HepG2 (cell line): ENCODE data around the gene SEMA3G. TPM values are rescaled to one million over a fixed set of nuclear protein-coding genes. Genes with fewer than 3 reads are reported as not detected.

Source experiments
- AGO1 ChIP-seq: fragments of 200-400 bp; formaldehyde crosslinking; IDR thresholded peaks from 2 replicates; pipeline ENCODE4 v1.6.1; 2017; ENCODE audit warnings: mild to moderate bottlenecking, low read depth, low read length, moderate library complexity; ENCODE audit not compliant: poor library complexity, severe bottlenecking
- ATF1 ChIP-seq: IDR thresholded peaks from 2 replicates; pipeline ENCODE4 v1.6.1; 2016; ENCODE audit warnings: mild to moderate bottlenecking, control low read depth
- CENPT ChIP-seq: sonication (generic); formaldehyde crosslinking; IDR thresholded peaks from 2 replicates; pipeline ENCODE4 v1.8.0; 2022; ENCODE audit warnings: low read depth, mild to moderate bottlenecking, moderate library complexity, missing genetic modification reagents
- HDAC1 ChIP-seq: sonication (generic); formaldehyde crosslinking; IDR thresholded peaks from 2 replicates; pipeline ENCODE4 v1.5.1; 2020; ENCODE audit warnings: mild to moderate bottlenecking, missing genetic modification reagents
- HHEX ChIP-seq: IDR thresholded peaks from 2 replicates; pipeline ENCODE4 v1.6.1; 2016; ENCODE audit warnings: control low read depth
- PAF1 ChIP-seq: IDR thresholded peaks from 2 replicates; pipeline ENCODE4 v1.6.1; 2016; ENCODE audit warnings: missing genetic modification reagents, missing compliant biosample characterization
- PHF21A ChIP-seq: sonication (generic); formaldehyde crosslinking; IDR thresholded peaks from 2 replicates; pipeline ENCODE4 v1.5.0; 2020; ENCODE audit warnings: mild to moderate bottlenecking, missing genetic modification reagents
- RAD21 ChIP-seq: fragments of 450-650 bp; formaldehyde crosslinking; IDR thresholded peaks from 2 replicates; pipeline ENCODE4 v1.5.0; 2020; ENCODE audit warnings: mild to moderate bottlenecking
- REL ChIP-seq: sonication (generic); formaldehyde crosslinking; conservative IDR thresholded peaks from 2 replicates; pipeline ENCODE4 v1.8.0; 2022; ENCODE audit warnings: mild to moderate bottlenecking, missing genetic modification reagents, moderate library complexity
- SNAI1 ChIP-seq: sonication (generic); formaldehyde crosslinking; IDR thresholded peaks from 2 replicates; pipeline ENCODE4 v1.5.0; 2020; ENCODE audit warnings: mild to moderate bottlenecking, missing genetic modification reagents, borderline replicate concordance
- TEAD2 ChIP-seq: sonication (generic); formaldehyde crosslinking; IDR thresholded peaks from 2 replicates; pipeline ENCODE4 v1.9.0; 2021; ENCODE audit warnings: missing genetic modification reagents
- ZNF446 ChIP-seq: sonication (generic); formaldehyde crosslinking; IDR thresholded peaks from 2 replicates; pipeline ENCODE4 v1.5.0; 2020; ENCODE audit warnings: mild to moderate bottlenecking, missing genetic modification reagents
- ZNF552 ChIP-seq: sonication (generic); formaldehyde crosslinking; IDR thresholded peaks from 2 replicates; pipeline ENCODE4 v1.9.0; 2022; ENCODE audit warnings: missing genetic modification reagents, mild to moderate bottlenecking, borderline replicate concordance
- ZNF749 ChIP-seq: sonication (generic); formaldehyde crosslinking; IDR thresholded peaks from 2 replicates; pipeline ENCODE4 v1.8.0; 2022; ENCODE audit warnings: mild to moderate bottlenecking, missing genetic modification reagents, moderate library complexity, borderline replicate concordance
- polyA plus RNA-seq, 8 experiments: library from polyadenylated mRNA; depleted of rRNA in 3 of 8; stranded (reverse) in 7 of 8; unstranded in 1 of 8; fragments of >200 nt; fragmentation: Illumina TruSeq in 4 of 8; extraction: Trizol in 4 of 8; gene quantifications; 2 replicates each; pipeline versions ENCODE4 v1.2.1 to v1.2.3, GENCODE V29; 2011 to 2016; ENCODE audit warnings: low read depth in 4 of 8, missing spikeins in 1 of 8, mixed read lengths in 1 of 8; ENCODE audit not compliant: insufficient read depth in 1 of 8
- total RNA-seq, 5 experiments: library from RNA; depleted of rRNA; stranded (reverse); fragments of >200 nt; fragmentation: Illumina TruSeq; extraction: Trizol; gene quantifications; 2 replicates each; pipeline ENCODE4 v1.2.3, GENCODE V29; 2016; ENCODE audit warnings: low read depth in 1 of 5
- TF ChIP-seq, protein P1 (sequence below): sonication (generic); formaldehyde crosslinking; IDR thresholded peaks from 2 replicates; pipeline ENCODE4 v1.4.0; 2020; ENCODE audit warnings: mild to moderate bottlenecking, missing genetic modification reagents
- TF ChIP-seq, protein P2 (sequence below): sonication (generic); formaldehyde crosslinking; IDR thresholded peaks from 2 replicates; pipeline ENCODE4 v1.4.0; 2020; ENCODE audit warnings: missing genetic modification reagents
- TF ChIP-seq, protein P3 (sequence below): sonication (generic); formaldehyde crosslinking; IDR thresholded peaks from 2 replicates; pipeline ENCODE4 v1.4.0; 2020; ENCODE audit warnings: missing genetic modification reagents

SEMA3G gene
- total and polyA plus RNA-seq, 2 of the 13 experiments (the other 11 are each of a cell fraction or from before 2014, with no cell fraction given), result 6.1 to 8.3 TPM

DNA sequence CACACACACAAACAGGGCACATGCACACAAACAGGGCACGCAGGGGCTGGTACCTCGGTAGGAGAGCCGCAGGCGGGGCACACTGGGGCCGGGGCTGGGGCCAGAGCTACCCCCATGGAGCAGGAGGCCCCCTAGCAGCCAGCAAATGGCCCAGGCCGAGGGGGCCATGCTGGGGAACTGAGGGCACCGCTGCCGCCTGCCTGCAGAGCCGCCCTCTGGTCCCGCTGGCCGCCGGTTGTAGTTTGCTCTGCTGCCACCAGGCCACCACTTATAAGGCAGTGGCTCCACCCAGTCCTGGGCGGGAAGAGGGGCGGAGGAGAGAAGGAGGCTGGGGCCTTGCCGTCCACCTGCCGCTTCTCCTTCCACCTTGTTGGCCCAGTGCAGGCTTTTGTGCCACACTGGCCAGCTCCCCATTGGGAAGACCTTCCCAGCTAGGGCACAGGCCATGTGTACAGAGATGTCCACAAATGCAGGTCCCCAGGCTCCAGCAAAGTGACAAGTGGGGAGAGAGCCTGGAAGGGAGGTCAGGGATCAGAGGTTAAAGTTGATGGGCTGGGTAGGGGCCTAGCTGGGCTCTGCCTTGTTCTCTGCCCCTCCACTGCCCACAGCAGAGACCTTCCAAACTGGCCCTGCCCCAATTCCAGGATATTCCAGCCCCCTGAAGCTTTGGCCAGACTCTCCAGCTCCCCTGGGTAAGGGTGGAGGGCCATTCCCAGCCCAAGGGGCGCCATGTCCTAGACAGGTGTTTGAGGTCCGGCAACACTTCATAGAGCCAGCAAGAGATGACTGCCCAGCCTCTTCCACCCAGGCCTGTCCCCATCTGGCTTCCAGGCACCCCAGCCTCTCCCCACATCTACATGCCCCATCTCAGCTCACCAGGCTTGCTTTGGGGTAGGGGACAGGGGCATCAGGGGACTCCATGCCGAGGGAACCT, at the start of gene SEMA3G (continued):
- TF ChIP-seq ATF1 (no peak), REL (CRISPR knock-in tag) (0 out of 2 replicates have a peak, but pooled peaks have one; percentile 49), AGO1 (no peak), RAD21 (CRISPR knock-in tag) (peak; percentile 40; the same call in 1 of the 2 replicates), SNAI1 (CRISPR knock-in tag) (peak; percentile 70; the same call in 1 of the 2 replicates), ZNF552 (CRISPR knock-in tag) (no peak), ZNF446 (no peak), TEAD2 (CRISPR knock-in tag) (no peak), CENPT (CRISPR knock-in tag) (no peak), HHEX (CRISPR knock-in tag) (no peak; the same call in 1 of the 2 replicates), ZNF749 (peak; percentile 65; the same call in 1 of the 2 replicates), HDAC1 (CRISPR knock-in tag) (peak; percentile 52; the same call in 1 of the 2 replicates), PAF1 (CRISPR knock-in tag) (no peak), PHF21A (no peak)
- TF ChIP-seq, protein P1, sequence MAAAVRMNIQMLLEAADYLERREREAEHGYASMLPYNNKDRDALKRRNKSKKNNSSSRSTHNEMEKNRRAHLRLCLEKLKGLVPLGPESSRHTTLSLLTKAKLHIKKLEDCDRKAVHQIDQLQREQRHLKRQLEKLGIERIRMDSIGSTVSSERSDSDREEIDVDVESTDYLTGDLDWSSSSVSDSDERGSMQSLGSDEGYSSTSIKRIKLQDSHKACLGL (CRISPR knock-in tag), result peak; percentile 47; the same call in 1 of the 2 replicates
- TF ChIP-seq, protein P2, sequence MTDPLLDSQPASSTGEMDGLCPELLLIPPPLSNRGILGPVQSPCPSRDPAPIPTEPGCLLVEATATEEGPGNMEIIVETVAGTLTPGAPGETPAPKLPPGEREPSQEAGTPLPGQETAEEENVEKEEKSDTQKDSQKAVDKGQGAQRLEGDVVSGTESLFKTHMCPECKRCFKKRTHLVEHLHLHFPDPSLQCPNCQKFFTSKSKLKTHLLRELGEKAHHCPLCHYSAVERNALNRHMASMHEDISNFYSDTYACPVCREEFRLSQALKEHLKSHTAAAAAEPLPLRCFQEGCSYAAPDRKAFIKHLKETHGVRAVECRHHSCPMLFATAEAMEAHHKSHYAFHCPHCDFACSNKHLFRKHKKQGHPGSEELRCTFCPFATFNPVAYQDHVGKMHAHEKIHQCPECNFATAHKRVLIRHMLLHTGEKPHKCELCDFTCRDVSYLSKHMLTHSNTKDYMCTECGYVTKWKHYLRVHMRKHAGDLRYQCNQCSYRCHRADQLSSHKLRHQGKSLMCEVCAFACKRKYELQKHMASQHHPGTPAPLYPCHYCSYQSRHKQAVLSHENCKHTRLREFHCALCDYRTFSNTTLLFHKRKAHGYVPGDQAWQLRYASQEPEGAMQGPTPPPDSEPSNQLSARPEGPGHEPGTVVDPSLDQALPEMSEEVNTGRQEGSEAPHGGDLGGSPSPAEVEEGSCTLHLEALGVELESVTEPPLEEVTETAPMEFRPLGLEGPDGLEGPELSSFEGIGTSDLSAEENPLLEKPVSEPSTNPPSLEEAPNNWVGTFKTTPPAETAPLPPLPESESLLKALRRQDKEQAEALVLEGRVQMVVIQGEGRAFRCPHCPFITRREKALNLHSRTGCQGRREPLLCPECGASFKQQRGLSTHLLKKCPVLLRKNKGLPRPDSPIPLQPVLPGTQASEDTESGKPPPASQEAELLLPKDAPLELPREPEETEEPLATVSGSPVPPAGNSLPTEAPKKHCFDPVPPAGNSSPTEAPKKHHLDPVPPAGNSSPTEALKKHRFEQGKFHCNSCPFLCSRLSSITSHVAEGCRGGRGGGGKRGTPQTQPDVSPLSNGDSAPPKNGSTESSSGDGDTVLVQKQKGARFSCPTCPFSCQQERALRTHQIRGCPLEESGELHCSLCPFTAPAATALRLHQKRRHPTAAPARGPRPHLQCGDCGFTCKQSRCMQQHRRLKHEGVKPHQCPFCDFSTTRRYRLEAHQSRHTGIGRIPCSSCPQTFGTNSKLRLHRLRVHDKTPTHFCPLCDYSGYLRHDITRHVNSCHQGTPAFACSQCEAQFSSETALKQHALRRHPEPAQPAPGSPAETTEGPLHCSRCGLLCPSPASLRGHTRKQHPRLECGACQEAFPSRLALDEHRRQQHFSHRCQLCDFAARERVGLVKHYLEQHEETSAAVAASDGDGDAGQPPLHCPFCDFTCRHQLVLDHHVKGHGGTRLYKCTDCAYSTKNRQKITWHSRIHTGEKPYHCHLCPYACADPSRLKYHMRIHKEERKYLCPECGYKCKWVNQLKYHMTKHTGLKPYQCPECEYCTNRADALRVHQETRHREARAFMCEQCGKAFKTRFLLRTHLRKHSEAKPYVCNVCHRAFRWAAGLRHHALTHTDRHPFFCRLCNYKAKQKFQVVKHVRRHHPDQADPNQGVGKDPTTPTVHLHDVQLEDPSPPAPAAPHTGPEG (CRISPR knock-in tag), result no peak
- TF ChIP-seq, protein P3, sequence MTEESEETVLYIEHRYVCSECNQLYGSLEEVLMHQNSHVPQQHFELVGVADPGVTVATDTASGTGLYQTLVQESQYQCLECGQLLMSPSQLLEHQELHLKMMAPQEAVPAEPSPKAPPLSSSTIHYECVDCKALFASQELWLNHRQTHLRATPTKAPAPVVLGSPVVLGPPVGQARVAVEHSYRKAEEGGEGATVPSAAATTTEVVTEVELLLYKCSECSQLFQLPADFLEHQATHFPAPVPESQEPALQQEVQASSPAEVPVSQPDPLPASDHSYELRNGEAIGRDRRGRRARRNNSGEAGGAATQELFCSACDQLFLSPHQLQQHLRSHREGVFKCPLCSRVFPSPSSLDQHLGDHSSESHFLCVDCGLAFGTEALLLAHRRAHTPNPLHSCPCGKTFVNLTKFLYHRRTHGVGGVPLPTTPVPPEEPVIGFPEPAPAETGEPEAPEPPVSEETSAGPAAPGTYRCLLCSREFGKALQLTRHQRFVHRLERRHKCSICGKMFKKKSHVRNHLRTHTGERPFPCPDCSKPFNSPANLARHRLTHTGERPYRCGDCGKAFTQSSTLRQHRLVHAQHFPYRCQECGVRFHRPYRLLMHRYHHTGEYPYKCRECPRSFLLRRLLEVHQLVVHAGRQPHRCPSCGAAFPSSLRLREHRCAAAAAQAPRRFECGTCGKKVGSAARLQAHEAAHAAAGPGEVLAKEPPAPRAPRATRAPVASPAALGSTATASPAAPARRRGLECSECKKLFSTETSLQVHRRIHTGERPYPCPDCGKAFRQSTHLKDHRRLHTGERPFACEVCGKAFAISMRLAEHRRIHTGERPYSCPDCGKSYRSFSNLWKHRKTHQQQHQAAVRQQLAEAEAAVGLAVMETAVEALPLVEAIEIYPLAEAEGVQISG (CRISPR knock-in tag), result 0 out of 2 replicates have a peak, but pooled peaks have one; percentile 35
